C4-2B (cell line): Measurements from ENCODE around the gene TNS3.

Experiments used
- ZFX ChIP-seq: fragments of 450-650 bp; IDR thresholded peaks from 2 replicates; pipeline ENCODE4 v1.6.1; 2017
- TF ChIP-seq, protein P1 (sequence below): fragments of 450-650 bp; conservative IDR thresholded peaks from 2 replicates; pipeline ENCODE4 v1.5.1; 2017; ENCODE audit warnings: mild to moderate bottlenecking

DNA sequence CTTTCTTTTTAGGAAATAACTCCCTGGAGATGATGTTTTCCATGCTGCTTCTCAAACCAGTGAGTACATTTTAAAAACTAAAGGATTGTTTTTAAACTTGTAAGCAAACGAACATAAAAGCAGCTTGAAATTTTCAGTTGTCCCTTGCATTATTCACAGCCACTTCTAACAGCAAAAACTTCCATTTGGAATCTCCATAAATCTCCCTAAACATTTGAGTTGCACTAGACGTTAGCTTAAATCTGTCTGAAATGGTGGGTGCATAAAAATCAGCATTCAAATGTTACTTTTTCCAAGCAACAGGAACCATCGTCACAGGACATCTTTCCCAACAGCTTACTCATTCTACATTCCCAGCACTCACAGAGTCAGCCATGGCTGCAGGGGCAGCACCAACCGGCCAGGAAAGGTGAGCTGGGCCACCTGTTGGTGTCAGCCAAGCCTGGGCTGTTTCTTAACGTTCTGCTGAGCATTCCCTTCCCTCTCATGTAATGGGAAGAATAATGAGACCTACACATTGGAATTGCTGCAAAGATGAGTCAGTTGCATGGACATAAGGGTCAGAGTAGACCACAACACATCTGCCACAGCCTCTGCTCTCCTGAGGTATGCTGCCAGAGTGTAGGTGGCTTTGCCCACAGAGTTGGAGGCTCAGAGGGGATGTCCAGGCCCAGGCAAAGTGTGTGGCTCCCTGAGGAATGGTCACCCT lies 163.2 kb downstream of the TNS3 start:
- TF ChIP-seq, protein P1, sequence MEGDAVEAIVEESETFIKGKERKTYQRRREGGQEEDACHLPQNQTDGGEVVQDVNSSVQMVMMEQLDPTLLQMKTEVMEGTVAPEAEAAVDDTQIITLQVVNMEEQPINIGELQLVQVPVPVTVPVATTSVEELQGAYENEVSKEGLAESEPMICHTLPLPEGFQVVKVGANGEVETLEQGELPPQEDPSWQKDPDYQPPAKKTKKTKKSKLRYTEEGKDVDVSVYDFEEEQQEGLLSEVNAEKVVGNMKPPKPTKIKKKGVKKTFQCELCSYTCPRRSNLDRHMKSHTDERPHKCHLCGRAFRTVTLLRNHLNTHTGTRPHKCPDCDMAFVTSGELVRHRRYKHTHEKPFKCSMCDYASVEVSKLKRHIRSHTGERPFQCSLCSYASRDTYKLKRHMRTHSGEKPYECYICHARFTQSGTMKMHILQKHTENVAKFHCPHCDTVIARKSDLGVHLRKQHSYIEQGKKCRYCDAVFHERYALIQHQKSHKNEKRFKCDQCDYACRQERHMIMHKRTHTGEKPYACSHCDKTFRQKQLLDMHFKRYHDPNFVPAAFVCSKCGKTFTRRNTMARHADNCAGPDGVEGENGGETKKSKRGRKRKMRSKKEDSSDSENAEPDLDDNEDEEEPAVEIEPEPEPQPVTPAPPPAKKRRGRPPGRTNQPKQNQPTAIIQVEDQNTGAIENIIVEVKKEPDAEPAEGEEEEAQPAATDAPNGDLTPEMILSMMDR = no peak
- TF ChIP-seq ZFX = no peak
